Suprapubic skin (tissue), 4 donors: ENCODE data around the gene ABCD3. TPM values are rescaled to one million over a fixed set of nuclear protein-coding genes. Genes with fewer than 3 reads are reported as not detected.
"Not testable (repeated sequence)": the region's sequence is repeated elsewhere in the genome, so short reads cannot be mapped to it uniquely, and the experiment has no call there.

ENCODE experiments used
- DNase-seq, 2 donors: peaks; one replicate each; pipeline ENCODE4 v3.0.0-alpha.2; 2019; ENCODE audit warnings: low spot score in 2 of 2
- H3K27ac ChIP-seq: fragments of 200-600 bp; sonication (generic); one replicate; pipeline ENCODE4 v1.5.1; 2019
- H3K27me3 ChIP-seq: fragments of 200-600 bp; sonication (generic); one replicate; pipeline ENCODE4 v1.5.1; 2019
- H3K36me3 ChIP-seq: fragments of 200-600 bp; sonication (generic); one replicate; pipeline ENCODE4 v1.5.1; 2019
- H3K4me1 ChIP-seq: fragments of 200-600 bp; sonication (generic); one replicate; pipeline ENCODE4 v1.5.1; 2019
- H3K4me3 ChIP-seq: fragments of 200-600 bp; sonication (generic); one replicate; pipeline ENCODE4 v1.5.1; 2019; ENCODE audit warnings: mild to moderate bottlenecking
- H3K9me3 ChIP-seq: fragments of 200-600 bp; sonication (generic); one replicate; pipeline ENCODE4 v1.5.1; 2019
- EP300 ChIP-seq: sonication (generic); formaldehyde crosslinking; IDR thresholded peaks from one replicate; pipeline ENCODE4 v1.6.1; 2017; ENCODE audit warnings: antibody characterized with exemption
- POLR2A ChIP-seq, 2 donors: fragments of 450-650 bp; IDR thresholded peaks; one replicate each; pipeline ENCODE4 v1.6.1; 2017; ENCODE audit warnings: antibody characterized with exemption in 2 of 2, mild to moderate bottlenecking in 2 of 2, moderate library complexity in 2 of 2
- POLR2AphosphoS5 ChIP-seq, 3 donors: sonication (generic); formaldehyde crosslinking; IDR thresholded peaks; one replicate each; pipeline ENCODE4 v1.6.1; 2017; ENCODE audit warnings: antibody characterized with exemption in 3 of 3
- WGBS: methylation state at CpG from one replicate; pipeline ENCODE4 v1.1.5; 2018; 5-methylcytosine and 5-hydroxymethylcytosine counted together
- total RNA-seq, 4 donors: library from RNA; depleted of rRNA; stranded (reverse); fragments of >200 nt; gene quantifications; one replicate each; pipeline ENCODE4 v1.1.0, GENCODE V29; 2016
- TF ChIP-seq, protein P1 (sequence below), 2 donors: fragments of 200-600 bp in 1 of 2; fragments of 450-650 bp in 1 of 2; sonication (generic) in 1 of 2; IDR thresholded peaks; one replicate each; pipeline ENCODE4 v1.5.1; 2016 to 2019; ENCODE audit warnings: antibody characterized with exemption in 2 of 2, mild to moderate bottlenecking in 1 of 2, moderate library complexity in 1 of 2

Gene ABCD3
- total RNA-seq, 4 donors from 2014 or later: 27.6 to 46.5 (median 39.8) TPM

DNA sequence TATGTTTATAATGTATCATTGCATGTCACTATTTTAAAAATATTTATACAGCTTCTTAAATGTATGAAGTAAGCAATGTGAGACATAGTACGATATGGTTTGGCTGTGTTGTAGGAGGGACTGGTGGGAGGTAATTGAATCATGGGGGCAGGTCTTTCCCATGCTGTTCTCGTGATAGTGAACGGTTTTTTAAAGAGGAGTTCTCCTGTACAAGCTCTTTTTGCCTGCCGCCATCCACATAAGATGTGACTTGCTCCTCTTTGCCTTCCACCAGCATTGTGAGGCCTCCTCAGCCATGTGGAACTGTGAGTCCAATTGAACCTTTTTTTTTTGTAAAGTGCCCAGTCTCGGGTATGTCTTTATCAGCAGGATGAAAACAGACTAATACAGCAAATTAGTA lies 10.3 kb downstream of the ABCD3 start:
- no peaks in the 10 kb centered on the region for H3K36me3 ChIP-seq
- no peak overlapping the region for H3K4me3 ChIP-seq
- no peaks in the 10 kb centered on the region for H3K27me3 ChIP-seq
- H3K27ac ChIP-seq: no peak overlapping the region
- 89% methylated on average over 5 of the region's 5 CpGs for WGBS
- TF ChIP-seq, protein P1, sequence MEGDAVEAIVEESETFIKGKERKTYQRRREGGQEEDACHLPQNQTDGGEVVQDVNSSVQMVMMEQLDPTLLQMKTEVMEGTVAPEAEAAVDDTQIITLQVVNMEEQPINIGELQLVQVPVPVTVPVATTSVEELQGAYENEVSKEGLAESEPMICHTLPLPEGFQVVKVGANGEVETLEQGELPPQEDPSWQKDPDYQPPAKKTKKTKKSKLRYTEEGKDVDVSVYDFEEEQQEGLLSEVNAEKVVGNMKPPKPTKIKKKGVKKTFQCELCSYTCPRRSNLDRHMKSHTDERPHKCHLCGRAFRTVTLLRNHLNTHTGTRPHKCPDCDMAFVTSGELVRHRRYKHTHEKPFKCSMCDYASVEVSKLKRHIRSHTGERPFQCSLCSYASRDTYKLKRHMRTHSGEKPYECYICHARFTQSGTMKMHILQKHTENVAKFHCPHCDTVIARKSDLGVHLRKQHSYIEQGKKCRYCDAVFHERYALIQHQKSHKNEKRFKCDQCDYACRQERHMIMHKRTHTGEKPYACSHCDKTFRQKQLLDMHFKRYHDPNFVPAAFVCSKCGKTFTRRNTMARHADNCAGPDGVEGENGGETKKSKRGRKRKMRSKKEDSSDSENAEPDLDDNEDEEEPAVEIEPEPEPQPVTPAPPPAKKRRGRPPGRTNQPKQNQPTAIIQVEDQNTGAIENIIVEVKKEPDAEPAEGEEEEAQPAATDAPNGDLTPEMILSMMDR (IDR thresholded peaks at IDR 0.05): no peak
- TF ChIP-seq POLR2A (IDR thresholded peaks at IDR 0.05) (no peak), EP300 (no peak), POLR2AphosphoS5 (IDR thresholded peaks at IDR 0.05) (no peak)
- peaks cover 22% of the 10 kb centered on the region for H3K4me1 ChIP-seq
- DNase-seq: no peak
- H3K9me3 ChIP-seq: no peaks in the 10 kb centered on the region

DNA sequence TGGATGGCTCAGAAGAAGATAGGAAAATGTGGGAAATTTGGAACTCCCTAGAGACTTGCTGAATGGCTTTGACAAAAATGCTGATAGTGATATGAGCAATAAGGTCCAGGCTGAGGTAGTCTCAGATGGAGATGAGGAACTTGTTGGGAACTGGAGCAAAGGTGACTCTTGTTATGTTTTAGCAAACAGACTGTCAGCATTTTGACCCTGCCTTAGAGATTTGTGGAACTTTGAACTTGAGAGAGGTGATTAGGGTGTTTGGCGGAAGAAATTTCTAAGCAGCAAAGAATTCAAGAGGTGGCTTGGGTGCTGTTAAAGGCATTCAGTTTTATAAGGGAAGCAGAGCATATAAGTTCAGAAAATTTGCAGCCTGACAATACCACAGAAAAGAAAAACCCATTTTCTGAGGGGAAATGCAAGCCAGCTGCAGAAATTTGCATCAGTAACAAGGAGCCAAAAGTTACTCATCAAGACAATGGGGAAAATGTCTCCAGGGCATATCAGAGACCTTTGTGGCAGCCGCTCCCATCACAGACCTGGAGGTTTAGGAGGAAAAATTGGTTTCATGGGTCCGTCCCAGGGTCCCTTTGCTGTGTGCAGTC lies 10.8 kb downstream of the ABCD3 start:
- not testable (repeated sequence) for H3K9me3 ChIP-seq, H3K27me3 ChIP-seq, DNase-seq, H3K4me3 ChIP-seq, H3K36me3 ChIP-seq, H3K27ac ChIP-seq
- peaks cover 18% of the 10 kb centered on the region for H3K4me1 ChIP-seq
- WGBS: 87% methylated on average over 3 of the region's 3 CpGs

DNA sequence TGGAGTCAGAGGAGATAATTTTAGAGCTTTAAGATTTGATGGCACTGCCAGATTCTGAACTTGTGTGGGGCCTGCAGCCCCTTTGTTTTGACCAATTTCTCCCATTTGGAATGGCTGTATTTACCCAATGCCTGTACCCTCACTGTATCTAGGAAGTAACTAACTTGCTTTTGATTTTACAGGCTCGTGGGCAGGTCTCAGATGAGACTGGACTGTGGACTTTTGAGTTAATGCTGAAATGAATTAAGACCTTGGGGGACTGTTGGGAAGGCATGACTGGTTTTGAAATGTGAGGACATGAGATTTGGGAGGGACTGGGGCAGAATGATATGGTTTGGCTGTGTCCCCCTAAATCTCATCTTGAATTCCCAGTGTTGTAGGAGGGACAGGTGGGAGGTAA lies 11.9 kb downstream of the ABCD3 start:
- not testable (repeated sequence) for H3K27ac ChIP-seq, H3K27me3 ChIP-seq, H3K36me3 ChIP-seq, H3K4me3 ChIP-seq, DNase-seq, H3K9me3 ChIP-seq
- WGBS: 88% methylated on average over 1 of the region's 1 CpG
- peaks cover 13% of the 10 kb centered on the region for H3K4me1 ChIP-seq

DNA sequence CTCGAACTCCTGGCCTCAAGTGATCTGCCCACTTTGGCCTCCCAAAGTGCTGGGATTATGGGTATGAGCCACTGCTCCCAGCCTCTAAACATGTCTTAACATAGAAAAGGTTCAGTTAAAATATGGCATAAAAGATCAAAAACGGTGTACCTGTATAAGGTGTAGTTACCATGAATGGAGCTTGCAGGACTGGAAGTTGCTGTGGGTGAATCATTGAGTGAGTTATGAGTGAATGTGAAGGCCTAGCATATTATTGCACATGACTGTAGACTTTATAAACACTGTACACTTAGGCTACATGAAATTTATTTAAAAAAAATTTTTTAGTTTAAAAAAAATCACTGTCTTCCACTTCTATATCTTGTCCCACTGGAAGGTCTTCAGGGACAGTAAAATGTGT lies 15.7 kb downstream of the ABCD3 start:
- no peak for DNase-seq

DNA sequence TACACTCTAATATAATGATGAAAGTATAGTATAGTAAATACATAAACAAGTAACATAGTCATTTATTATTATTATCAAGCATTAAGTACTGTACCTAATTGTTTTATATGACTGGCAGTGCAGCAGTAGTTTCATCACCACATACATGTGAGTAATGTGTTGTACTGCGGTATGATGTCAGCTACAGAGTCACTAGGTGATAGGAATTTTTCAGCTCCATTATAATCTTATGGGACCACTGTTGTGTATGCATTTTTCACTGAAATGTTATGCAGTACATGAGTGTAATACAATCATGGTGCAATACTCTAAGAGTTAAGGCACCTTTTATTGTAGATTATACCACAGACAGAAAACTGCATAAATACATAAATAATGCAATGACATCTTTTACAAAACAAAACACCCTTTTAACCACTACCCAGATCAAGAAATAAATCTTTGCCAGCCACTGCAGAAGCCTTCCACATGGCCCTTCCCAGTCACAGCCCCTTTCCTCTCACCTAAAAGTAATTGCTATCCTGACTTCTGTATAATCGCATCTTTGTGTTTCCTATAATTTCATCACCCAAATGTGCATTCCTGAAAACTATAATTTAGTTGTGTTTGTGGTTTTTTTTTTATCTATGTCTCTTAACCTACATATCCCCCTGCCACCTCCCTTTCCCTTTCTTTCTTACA lies 16.3 kb downstream of the ABCD3 start:
- H3K27me3 ChIP-seq: no peaks in the 10 kb centered on the region
- WGBS: 93% methylated on average over 2 of the region's 2 CpGs
- H3K4me3 ChIP-seq: no peak overlapping the region
- DNase-seq: no peak
- peaks cover 10% of the 10 kb centered on the region for H3K9me3 ChIP-seq
- no peaks in the 10 kb centered on the region for H3K36me3 ChIP-seq
- no peak for TF ChIP-seq POLR2A (IDR thresholded peaks at IDR 0.05)
- TF ChIP-seq POLR2AphosphoS5 (IDR thresholded peaks at IDR 0.05): no peak
- no peak for TF ChIP-seq EP300
- TF ChIP-seq, protein P1 (IDR thresholded peaks at IDR 0.05): no peak
- peaks cover 4% of the 10 kb centered on the region for H3K4me1 ChIP-seq
- no peak overlapping the region for H3K27ac ChIP-seq

More for the DNA sequence above, 15.7 kb downstream of the ABCD3 start:
- 92% methylated on average over 2 of the region's 2 CpGs for WGBS
- Histone ChIP-seq H3K9me3 (peaks cover 10% of the 10 kb centered on the region), H3K4me3 (no peak overlapping the region), H3K36me3 (no peaks in the 10 kb centered on the region), H3K27ac (no peak overlapping the region), H3K4me1 (peaks cover 3% of the 10 kb centered on the region), H3K27me3 (no peaks in the 10 kb centered on the region)
- TF ChIP-seq POLR2A (IDR thresholded peaks at IDR 0.05) (no peak), POLR2AphosphoS5 (IDR thresholded peaks at IDR 0.05) (no peak), EP300 (no peak)
- TF ChIP-seq, protein P1 (IDR thresholded peaks at IDR 0.05): no peak

DNA sequence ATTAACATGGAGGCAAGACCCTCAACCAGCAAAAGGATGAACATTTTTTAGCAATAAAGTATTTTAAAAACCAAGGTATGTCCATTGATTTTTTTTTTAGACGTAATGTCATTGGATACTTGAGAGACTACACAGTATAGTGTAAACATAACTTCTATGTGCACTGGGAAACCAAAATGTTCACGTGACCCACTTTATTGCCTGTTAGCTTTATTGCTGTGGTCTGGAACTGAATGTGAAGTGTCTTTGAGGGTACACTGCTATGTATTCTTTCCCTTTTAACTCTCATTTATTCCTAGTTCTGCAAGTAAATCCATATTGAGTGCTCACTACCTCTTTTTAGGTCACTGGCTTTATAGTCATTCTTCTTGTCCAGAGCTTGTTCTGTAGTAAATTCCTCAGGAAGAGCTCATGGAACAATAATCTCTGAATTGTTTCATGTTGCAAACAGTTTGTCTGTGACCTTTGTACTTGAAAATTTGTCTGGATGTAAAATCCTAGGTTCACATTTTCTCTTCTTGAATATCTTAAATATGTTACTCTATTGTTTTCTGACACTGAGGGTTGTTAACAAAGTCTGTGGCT lies 20.6 kb downstream of the ABCD3 start:
- peaks cover 4% of the 10 kb centered on the region for H3K4me1 ChIP-seq
- H3K9me3 ChIP-seq: peaks cover 21% of the 10 kb centered on the region
- H3K36me3 ChIP-seq: no peaks in the 10 kb centered on the region
- WGBS: 84% methylated on average over 2 of the region's 2 CpGs
- H3K4me3 ChIP-seq: no peak overlapping the region
- no peaks in the 10 kb centered on the region for H3K27me3 ChIP-seq
- DNase-seq: no peak
- no peak overlapping the region for H3K27ac ChIP-seq
- TF ChIP-seq POLR2A (IDR thresholded peaks at IDR 0.05): no peak
- no peak for TF ChIP-seq POLR2AphosphoS5 (IDR thresholded peaks at IDR 0.05)
- no peak for TF ChIP-seq EP300
- TF ChIP-seq, protein P1 (IDR thresholded peaks at IDR 0.05): no peak
